Measurements from ENCODE around the gene PTPN5.

GRCh38 chr11:18774801-18775200, 16.8 kb downstream of the PTPN5 start:
- TF ChIP-seq CTCF (IDR thresholded peaks at IDR 0.05 in 8 of 11, conservative IDR thresholded peaks at IDR 0.05 in 3 of 11), result no peak
- TF ChIP-seq POLR2AphosphoS5 (IDR thresholded peaks at IDR 0.05), result no peak
- TF ChIP-seq POLR2A (IDR thresholded peaks at IDR 0.05), result no peak
